Stimulated activated CD4-positive, alpha-beta T cell treated with anti-CD3 and anti-CD28 coated beads, Interleukin-2, amount 100 ng/mL, for 48 hours (primary cell): Measurements from ENCODE around the gene MAP7D1.

Experiments used
- DNase-seq, 2 donors: peaks; one replicate each; pipeline ENCODE4 v3.0.0-alpha.2; 2020

Gene MAP7D1

DNA sequence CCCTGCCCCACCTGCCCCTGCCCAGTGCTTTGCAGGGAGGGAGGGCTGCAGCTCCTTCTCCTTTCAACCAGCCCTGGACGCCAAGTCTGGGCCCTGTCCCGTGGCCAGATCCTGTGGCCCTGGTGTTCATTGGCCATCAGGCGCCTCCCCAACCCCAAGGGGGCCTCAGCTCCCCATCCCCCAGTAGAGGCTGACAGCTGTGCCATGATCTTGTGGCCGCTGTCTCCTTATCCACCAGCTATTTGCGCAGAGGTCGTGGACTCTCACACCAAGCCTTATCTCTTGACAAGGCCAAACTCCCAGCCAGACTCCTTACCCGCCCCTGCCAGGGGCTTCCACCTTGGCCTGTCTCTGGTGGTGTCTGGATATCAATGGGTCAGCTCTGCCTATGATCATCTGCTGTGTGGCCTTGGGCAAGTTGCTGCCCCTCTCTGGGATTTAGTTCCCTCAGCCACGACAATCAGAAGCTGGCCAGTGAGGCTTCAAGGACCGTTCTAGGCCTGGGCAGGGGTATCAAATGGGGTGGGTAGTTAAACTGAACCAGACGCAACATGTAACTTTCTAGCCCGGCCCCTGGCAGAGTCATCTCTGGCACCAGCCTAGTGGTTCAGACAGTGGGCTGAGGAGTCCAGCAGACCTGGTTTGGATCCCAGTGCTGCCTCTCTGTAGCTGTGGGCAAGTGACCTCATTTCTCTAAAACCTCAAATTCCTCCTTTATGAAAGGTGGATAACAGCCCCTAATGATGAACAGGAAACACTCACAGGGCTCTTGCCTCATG is 27.6 kb upstream of the MAP7D1 start:
- no peak for DNase-seq

DNA sequence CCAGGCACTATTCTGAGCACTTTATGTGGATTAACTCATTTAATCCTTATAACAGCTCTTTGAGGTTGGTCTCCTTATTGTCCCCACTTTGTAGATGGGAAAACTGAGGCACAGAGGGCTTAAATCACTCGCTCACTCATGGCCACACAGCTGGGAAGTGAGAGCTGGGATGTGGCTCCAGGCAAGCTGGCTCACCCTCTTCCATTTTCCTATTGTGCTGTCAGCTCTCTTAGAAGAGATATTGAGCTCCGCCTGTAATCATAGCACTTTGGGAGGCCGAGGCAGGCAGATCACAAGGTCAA is 27.1 kb upstream of the MAP7D1 start:
- no peak for DNase-seq

- DNase-seq, result no peak
These were observed 23.9 kb upstream of the MAP7D1 start for GRCh38 chr1:36132029-36132428.

DNA sequence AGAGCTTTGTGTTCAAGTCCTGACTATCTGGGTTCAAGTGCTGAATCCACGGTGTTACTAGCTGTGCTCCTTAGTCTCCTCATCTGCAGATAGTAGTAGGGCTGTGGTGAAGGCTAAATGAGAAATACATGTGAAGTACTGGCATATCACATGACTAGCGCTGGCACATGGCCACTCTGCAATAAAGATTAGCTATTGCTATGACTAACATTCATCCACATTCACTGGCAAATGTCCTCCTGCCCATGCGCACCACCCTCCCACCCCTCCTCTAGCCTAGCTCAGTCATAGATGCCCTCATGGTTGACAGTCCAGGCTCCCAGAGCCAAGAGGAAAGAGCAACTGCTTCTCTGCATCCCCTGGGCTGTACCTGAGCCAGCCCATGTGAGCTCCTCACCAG is 22.5 kb upstream of the MAP7D1 start:
- no peak for DNase-seq

DNA sequence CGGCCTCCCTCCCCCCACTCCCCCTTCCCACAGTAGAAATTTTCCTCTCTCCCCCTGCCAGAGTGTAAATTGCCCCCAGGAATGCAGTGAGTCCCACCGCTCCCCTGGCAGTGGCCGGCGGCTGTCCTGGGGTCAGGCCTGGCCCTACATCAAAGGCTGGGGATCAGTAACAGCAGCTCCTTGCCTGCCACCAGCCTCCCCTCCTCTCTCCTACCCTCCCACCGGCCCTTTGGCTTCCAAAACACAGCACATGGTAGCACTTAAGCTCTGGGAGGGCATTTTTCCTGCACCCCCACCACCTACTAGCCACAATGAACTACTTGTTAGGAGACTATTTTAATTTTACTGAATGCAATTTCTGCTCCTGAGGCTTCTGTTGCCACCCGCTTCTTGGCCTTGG is 21.9 kb upstream of the MAP7D1 start:
- DNase-seq, result no peak

DNA sequence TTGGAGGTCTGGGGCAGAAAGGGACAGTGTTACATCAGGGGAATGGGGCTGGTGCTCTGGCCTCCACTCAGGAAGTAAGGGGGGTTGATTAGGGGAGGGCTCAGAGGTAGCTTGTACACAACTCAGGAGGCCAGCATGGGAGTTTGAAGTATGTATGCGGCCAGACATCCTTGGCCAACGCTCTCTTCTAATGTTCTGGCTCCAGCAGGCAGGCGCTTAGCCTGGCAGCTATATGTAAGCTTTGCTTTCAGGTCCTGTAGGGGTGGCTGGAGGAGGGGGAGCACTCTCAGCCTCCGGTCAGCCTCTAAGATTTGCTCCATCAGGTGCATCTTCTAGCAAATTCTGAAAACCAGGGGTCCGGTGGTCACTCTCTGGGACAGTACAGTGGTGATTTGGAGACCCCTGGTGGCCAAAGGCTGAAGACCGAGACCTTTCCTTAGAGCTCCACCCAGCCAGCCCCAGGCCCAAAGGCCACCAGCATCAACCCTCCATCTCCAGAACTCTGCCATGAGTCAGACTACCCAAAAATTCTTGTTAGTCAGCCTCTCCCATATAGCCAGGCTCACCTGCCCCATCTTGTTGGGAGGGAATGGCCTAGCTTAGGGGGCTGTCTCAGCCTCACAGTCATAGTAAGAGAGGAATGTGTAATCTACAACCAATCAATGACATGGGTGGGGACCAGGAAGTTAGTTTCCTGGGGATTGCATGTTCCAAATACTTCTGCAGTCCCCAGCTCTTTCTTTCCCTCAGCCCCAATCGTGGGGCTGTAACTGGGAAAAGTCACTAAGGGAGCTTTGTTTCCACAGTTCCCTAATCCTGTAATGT is 21.2 kb upstream of the MAP7D1 start:
- DNase-seq, result peak; percentile 41 to 47

- no peak for DNase-seq
These were observed 20.7 kb upstream of the MAP7D1 start for GRCh38 chr1:36135330-36135667.

GRCh38 chr1:36135796-36136195 is 20.2 kb upstream of the MAP7D1 start:
- DNase-seq, result no peak

GRCh38 chr1:36136535-36136934 is 19.4 kb upstream of the MAP7D1 start:
- DNase-seq, result no peak

- no peak for DNase-seq
These were observed 18.7 kb upstream of the MAP7D1 start for GRCh38 chr1:36137226-36137625.

DNA sequence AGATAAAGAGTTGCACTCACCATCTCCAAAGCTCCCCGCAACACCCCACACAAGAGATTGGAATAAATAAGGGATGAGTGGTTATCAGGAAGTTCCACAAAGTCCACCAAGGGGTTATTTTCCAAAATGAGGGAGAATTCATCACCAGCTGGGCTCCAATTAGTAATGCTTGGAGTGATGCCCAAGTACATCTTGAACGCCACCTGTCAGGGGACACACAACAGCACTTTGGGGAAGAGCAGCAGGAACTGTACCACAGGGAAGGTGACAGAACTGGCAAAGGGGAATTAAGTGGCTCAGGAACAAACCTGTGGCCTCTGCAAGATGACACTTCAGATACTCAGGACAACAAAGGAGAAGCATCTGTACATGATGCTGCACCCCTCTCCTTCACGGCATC is 18.2 kb upstream of the MAP7D1 start:
- no peak for DNase-seq

DNA sequence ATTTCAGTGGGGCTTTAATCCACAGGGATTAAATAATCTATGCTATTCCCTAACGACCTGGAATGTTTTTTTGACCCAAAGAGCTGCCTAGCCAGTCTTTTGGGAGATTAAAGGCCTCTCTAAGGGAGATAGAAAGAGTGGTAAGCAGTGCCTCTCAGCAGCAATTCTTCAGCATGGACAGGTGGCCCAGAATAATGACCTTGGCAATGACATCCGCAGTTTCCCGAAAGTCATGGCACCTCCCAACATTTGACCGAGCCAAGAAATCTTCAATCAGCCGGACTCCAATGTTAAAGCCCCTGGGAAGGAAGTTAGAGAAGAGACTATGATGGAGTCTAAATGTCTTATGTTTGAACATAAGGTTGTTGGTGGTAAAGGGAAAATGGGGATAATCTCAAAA is 16.4 kb upstream of the MAP7D1 start:
- DNase-seq, result no peak

DNA sequence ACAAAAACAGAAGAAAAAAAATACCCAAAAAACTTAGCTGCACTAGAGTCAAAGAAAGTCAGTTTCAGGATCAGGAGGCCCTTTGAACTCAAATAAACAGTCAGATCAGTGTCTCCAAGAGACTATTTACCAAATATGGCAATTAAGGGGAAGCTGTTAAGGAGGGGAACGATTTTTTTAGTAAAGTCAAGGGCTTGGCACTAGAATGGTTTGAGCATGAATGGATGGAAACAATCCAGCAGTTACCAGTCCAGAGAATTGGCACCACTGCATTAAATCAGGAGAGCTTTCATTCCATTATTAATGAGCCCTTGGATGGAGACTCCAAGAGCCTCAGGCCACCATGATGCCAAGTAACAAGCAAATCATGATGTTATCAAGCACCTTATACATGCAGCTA is 13.8 kb upstream of the MAP7D1 start:
- DNase-seq, result no peak

GRCh38 chr1:36143424-36143823 is 12.5 kb upstream of the MAP7D1 start:
- DNase-seq, result no peak

- DNase-seq, result no peak
These were observed 11.5 kb upstream of the MAP7D1 start for GRCh38 chr1:36144413-36144812.

GRCh38 chr1:36148821-36149236 is 7.1 kb upstream of the MAP7D1 start:
- no peak for DNase-seq

- peak; percentile 98 to 99 for DNase-seq
These were observed 6.6 kb upstream of the MAP7D1 start, which contains the start of gene TRAPPC3 for GRCh38 chr1:36149237-36149972. Gene TRAPPC3, minus strand, starts transcription at chr1:36149486. Its CDS starts 108 bp downstream, at chr1:36149378.

- no peak for DNase-seq
These were observed 6.0 kb upstream of the MAP7D1 start for GRCh38 chr1:36149973-36150295.

DNA sequence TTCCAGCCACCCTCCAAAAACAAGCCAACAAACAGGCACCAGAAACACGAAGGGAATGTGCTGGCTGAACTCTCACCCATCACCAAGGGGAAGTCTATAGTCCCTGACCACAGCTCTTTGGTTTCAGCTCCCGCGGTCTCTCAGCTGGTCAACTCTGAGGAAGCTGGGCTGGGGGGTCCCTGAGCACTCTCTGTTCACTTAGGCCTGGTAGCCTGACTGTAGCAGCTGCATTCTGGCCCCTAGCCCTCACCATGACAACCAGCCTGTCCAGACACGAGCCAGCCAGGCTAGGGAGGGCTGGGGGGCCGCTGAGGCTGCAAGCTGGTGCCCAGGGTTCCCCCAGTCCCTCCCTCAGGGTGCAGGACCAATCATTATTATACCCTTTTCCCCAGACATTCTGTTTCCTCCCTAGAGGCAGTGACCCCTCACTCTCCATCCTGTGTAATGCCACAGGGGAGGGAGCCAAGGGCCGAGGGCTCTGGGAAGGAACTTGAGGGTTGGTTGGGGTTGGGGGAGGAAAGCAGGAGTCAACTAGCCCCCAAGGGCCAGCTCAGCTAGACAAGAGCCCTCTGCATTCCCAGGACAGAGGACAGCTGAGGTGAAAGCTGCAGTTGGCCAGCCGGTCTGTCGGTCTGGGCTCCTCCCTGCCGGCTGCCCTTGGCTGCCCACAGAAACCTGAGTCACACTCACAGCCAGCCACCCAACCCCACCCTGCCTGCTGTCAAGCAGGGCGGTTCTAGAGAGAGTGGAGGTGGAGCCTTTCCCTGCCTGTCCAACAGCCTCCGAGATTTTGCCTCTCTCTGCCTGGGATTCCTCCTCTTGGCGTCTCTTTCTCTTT is 5.4 kb upstream of the MAP7D1 start:
- DNase-seq, result peak; percentile 64 to 68

GRCh38 chr1:36151134-36151844 is 4.7 kb upstream of the MAP7D1 start:
- no peak for DNase-seq

DNA sequence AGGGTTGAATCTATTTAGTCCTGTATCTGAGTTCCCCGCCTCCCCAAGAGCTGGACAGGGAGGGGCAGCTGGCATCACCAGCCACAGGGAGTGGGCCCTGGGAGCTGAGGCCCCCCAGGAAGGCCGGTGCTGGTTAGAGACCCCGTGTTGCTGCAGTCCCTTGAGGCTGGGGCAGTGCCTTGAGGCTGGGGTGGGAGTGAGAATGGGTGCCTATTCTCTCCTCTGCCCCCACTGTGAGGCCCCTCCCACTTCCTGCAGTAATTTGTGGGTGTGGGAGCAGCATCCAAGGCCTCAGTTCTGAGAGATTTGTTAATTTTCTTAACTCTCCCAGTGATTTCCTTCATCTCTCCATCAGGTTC is 4.1 kb upstream of the MAP7D1 start:
- peak in 1 of 2 donors; percentile 35 for DNase-seq

- DNase-seq, result no peak
These were observed 2.5 kb upstream of the MAP7D1 start for GRCh38 chr1:36153476-36153875.
